ENCODE results near the gene PDIA6.
A peak's percentile ranks its signal among the peaks of the same experiment; 100 is the strongest.

PDIA6 gene

GRCh38 chr2:10802657-10803056, 9.9 kb downstream of the PDIA6 start:
- H3K9ac ChIP-seq (ENCODE audit: low read depth, low read length): peak overlapping the region; percentile 40; the same call in 1 of the 2 replicates
- H3K9me3 ChIP-seq (ENCODE audit: insufficient read depth, low read depth, low read length): no peaks in the 10 kb centered on the region
- no peak overlapping the region for H3K27ac ChIP-seq (ENCODE audit: low read depth, low read length)
- no peaks in the 10 kb centered on the region for H3K27me3 ChIP-seq (ENCODE audit: insufficient read depth, low read length)
- WGBS: 91% methylated on average over 8 of the region's 8 CpGs
- no peak overlapping the region for H3K4me3 ChIP-seq (ENCODE audit: low read length)
- H3K4me1 ChIP-seq (ENCODE audit: insufficient read depth, low read length): peaks cover 10% of the 10 kb centered on the region; the same call in 1 of the 2 replicates
- H3K36me3 ChIP-seq (ENCODE audit: insufficient read depth, low read length): peaks cover 53% of the 10 kb centered on the region

GRCh38 chr2:10800163-10800562, 12.4 kb downstream of the PDIA6 start:
- H3K4me3 ChIP-seq (ENCODE audit: low read length): no peak overlapping the region
- WGBS: 92% methylated on average over 3 of the region's 4 CpGs
- H3K27ac ChIP-seq (ENCODE audit: low read depth, low read length): no peak overlapping the region
- H3K9me3 ChIP-seq (ENCODE audit: insufficient read depth, low read depth, low read length): no peaks in the 10 kb centered on the region
- no peaks in the 10 kb centered on the region for H3K27me3 ChIP-seq (ENCODE audit: insufficient read depth, low read length)
- no peak overlapping the region for H3K9ac ChIP-seq (ENCODE audit: low read depth, low read length)
- H3K36me3 ChIP-seq (ENCODE audit: insufficient read depth, low read length): peaks cover 76% of the 10 kb centered on the region
- H3K4me1 ChIP-seq (ENCODE audit: insufficient read depth, low read length): peaks cover 10% of the 10 kb centered on the region; the same call in 1 of the 2 replicates

GRCh38 chr2:10798783-10799182, 13.8 kb downstream of the PDIA6 start:
- Histone ChIP-seq H3K9ac (ENCODE audit: low read depth, low read length) (no peak overlapping the region), H3K9me3 (ENCODE audit: insufficient read depth, low read depth, low read length) (no peaks in the 10 kb centered on the region), H3K4me1 (ENCODE audit: insufficient read depth, low read length) (peaks cover 10% of the 10 kb centered on the region; the same call in 1 of the 2 replicates), H3K27ac (ENCODE audit: low read depth, low read length) (no peak overlapping the region), H3K4me3 (ENCODE audit: low read length) (no peak overlapping the region), H3K36me3 (ENCODE audit: insufficient read depth, low read length) (peaks cover 84% of the 10 kb centered on the region), H3K27me3 (ENCODE audit: insufficient read depth, low read length) (no peaks in the 10 kb centered on the region)
- 70% methylated on average over 6 of the region's 8 CpGs for WGBS

GRCh38 chr2:10796703-10797102, 15.9 kb downstream of the PDIA6 start:
- no peak overlapping the region for H3K27ac ChIP-seq (ENCODE audit: low read depth, low read length)
- peaks cover 92% of the 10 kb centered on the region for H3K36me3 ChIP-seq (ENCODE audit: insufficient read depth, low read length)
- no peaks in the 10 kb centered on the region for H3K9me3 ChIP-seq (ENCODE audit: insufficient read depth, low read depth, low read length)
- no peak overlapping the region for H3K4me3 ChIP-seq (ENCODE audit: low read length)
- peaks cover 7% of the 10 kb centered on the region; the same call in 1 of the 2 replicates for H3K4me1 ChIP-seq (ENCODE audit: insufficient read depth, low read length)
- no peak overlapping the region for H3K9ac ChIP-seq (ENCODE audit: low read depth, low read length)
- WGBS: 98% methylated on average over 2 of the region's 2 CpGs
- no peaks in the 10 kb centered on the region for H3K27me3 ChIP-seq (ENCODE audit: insufficient read depth, low read length)

GRCh38 chr2:10795508-10796046, 17.0 kb downstream of the PDIA6 start:
- Histone ChIP-seq H3K36me3 (ENCODE audit: insufficient read depth, low read length) (peaks cover 92% of the 10 kb centered on the region), H3K9me3 (ENCODE audit: insufficient read depth, low read depth, low read length) (no peaks in the 10 kb centered on the region), H3K27me3 (ENCODE audit: insufficient read depth, low read length) (no peaks in the 10 kb centered on the region), H3K27ac (ENCODE audit: low read depth, low read length) (no peak overlapping the region), H3K4me3 (ENCODE audit: low read length) (no peak overlapping the region), H3K4me1 (ENCODE audit: insufficient read depth, low read length) (peaks cover 7% of the 10 kb centered on the region; the same call in 1 of the 2 replicates), H3K9ac (ENCODE audit: low read depth, low read length) (no peak overlapping the region)
- 72% methylated on average over 7 of the region's 7 CpGs for WGBS

- Histone ChIP-seq H3K27ac (ENCODE audit: low read depth, low read length) (no peak overlapping the region), H3K4me1 (ENCODE audit: insufficient read depth, low read length) (peaks cover 7% of the 10 kb centered on the region; the same call in 1 of the 2 replicates), H3K4me3 (ENCODE audit: low read length) (no peak overlapping the region), H3K27me3 (ENCODE audit: insufficient read depth, low read length) (no peaks in the 10 kb centered on the region), H3K9ac (ENCODE audit: low read depth, low read length) (no peak overlapping the region), H3K9me3 (ENCODE audit: insufficient read depth, low read depth, low read length) (no peaks in the 10 kb centered on the region), H3K36me3 (ENCODE audit: insufficient read depth, low read length) (peaks cover 92% of the 10 kb centered on the region)
- 97% methylated on average over 5 of the region's 5 CpGs for WGBS
Measured at GRCh38 chr2:10794876-10795275, 17.7 kb downstream of the PDIA6 start.

- Histone ChIP-seq H3K36me3 (ENCODE audit: insufficient read depth, low read length) (peaks cover 92% of the 10 kb centered on the region), H3K27ac (ENCODE audit: low read depth, low read length) (no peak overlapping the region), H3K4me1 (ENCODE audit: insufficient read depth, low read length) (no peaks in the 10 kb centered on the region), H3K9ac (ENCODE audit: low read depth, low read length) (no peak overlapping the region), H3K9me3 (ENCODE audit: insufficient read depth, low read depth, low read length) (no peaks in the 10 kb centered on the region), H3K4me3 (ENCODE audit: low read length) (no peak overlapping the region), H3K27me3 (ENCODE audit: insufficient read depth, low read length) (no peaks in the 10 kb centered on the region)
- WGBS: 97% methylated on average over 1 of the region's 1 CpG
Measured at GRCh38 chr2:10793816-10794215, 18.8 kb downstream of the PDIA6 start.

GRCh38 chr2:10792660-10793400, 19.8 kb downstream of the PDIA6 start:
- Histone ChIP-seq H3K9ac (ENCODE audit: low read depth, low read length) (no peak overlapping the region), H3K4me1 (ENCODE audit: insufficient read depth, low read length) (no peaks in the 10 kb centered on the region), H3K4me3 (ENCODE audit: low read length) (no peak overlapping the region), H3K9me3 (ENCODE audit: insufficient read depth, low read depth, low read length) (no peaks in the 10 kb centered on the region), H3K27ac (ENCODE audit: low read depth, low read length) (no peak overlapping the region), H3K36me3 (ENCODE audit: insufficient read depth, low read length) (peaks cover 93% of the 10 kb centered on the region), H3K27me3 (ENCODE audit: insufficient read depth, low read length) (no peaks in the 10 kb centered on the region)
- WGBS: 89% methylated on average over 17 of the region's 17 CpGs

- no peaks in the 10 kb centered on the region for H3K9me3 ChIP-seq (ENCODE audit: insufficient read depth, low read depth, low read length)
- peaks cover 93% of the 10 kb centered on the region for H3K36me3 ChIP-seq (ENCODE audit: insufficient read depth, low read length)
Measured at GRCh38 chr2:10792001-10792634, 20.5 kb downstream of the PDIA6 start.

GRCh38 chr2:10790228-10790973, 22.2 kb downstream of the PDIA6 start:
- H3K4me1 ChIP-seq (ENCODE audit: insufficient read depth, low read length): no peaks in the 10 kb centered on the region
- no peaks in the 10 kb centered on the region for H3K27me3 ChIP-seq (ENCODE audit: insufficient read depth, low read length)
- H3K36me3 ChIP-seq (ENCODE audit: insufficient read depth, low read length): peaks cover 93% of the 10 kb centered on the region
- no peak overlapping the region for H3K9ac ChIP-seq (ENCODE audit: low read depth, low read length)
- WGBS: 93% methylated on average over 6 of the region's 6 CpGs
- H3K9me3 ChIP-seq (ENCODE audit: insufficient read depth, low read depth, low read length): no peaks in the 10 kb centered on the region
- no peak overlapping the region for H3K4me3 ChIP-seq (ENCODE audit: low read length)
- no peak overlapping the region for H3K27ac ChIP-seq (ENCODE audit: low read depth, low read length)

More at GRCh38 chr2:10792001-10792634, 20.5 kb downstream of the PDIA6 start:
- H3K9ac ChIP-seq (ENCODE audit: low read depth, low read length): no peak overlapping the region
- H3K27me3 ChIP-seq (ENCODE audit: insufficient read depth, low read length): no peaks in the 10 kb centered on the region
- H3K27ac ChIP-seq (ENCODE audit: low read depth, low read length): no peak overlapping the region
- WGBS: 96% methylated on average over 1 of the region's 2 CpGs
- no peaks in the 10 kb centered on the region for H3K4me1 ChIP-seq (ENCODE audit: insufficient read depth, low read length)
- no peak overlapping the region for H3K4me3 ChIP-seq (ENCODE audit: low read length)

GRCh38 chr2:10788855-10789254, 23.7 kb downstream of the PDIA6 start:
- no peaks in the 10 kb centered on the region for H3K4me1 ChIP-seq (ENCODE audit: insufficient read depth, low read length)
- H3K9me3 ChIP-seq (ENCODE audit: insufficient read depth, low read depth, low read length): no peaks in the 10 kb centered on the region
- H3K36me3 ChIP-seq (ENCODE audit: insufficient read depth, low read length): peaks cover 99% of the 10 kb centered on the region
- H3K27ac ChIP-seq (ENCODE audit: low read depth, low read length): no peak overlapping the region
- no peak overlapping the region for H3K4me3 ChIP-seq (ENCODE audit: low read length)
- no peaks in the 10 kb centered on the region for H3K27me3 ChIP-seq (ENCODE audit: insufficient read depth, low read length)
- 97% methylated on average over 7 of the region's 8 CpGs for WGBS
- no peak overlapping the region for H3K9ac ChIP-seq (ENCODE audit: low read depth, low read length)

All from HUES64 (cell line).